OCI-LY1 (cell line): ENCODE results near the gene ASCC1.

Source experiments
- CTCF ChIP-seq: fragments of 200-600 bp; sonication (generic), shearing (Covaris generic); IDR thresholded peaks from 2 replicates; pipeline ENCODE4 v1.5.1; 2017; ENCODE audit warnings: mild to moderate bottlenecking, antibody characterized with exemption, low read length, moderate library complexity, mixed read lengths
- EZH2 ChIP-seq: fragments of 200-600 bp; sonication (generic), shearing (Covaris generic); IDR thresholded peaks from 2 replicates; pipeline ENCODE4 v1.8.0; 2017; ENCODE audit warnings: borderline replicate concordance, mixed run types, mild to moderate bottlenecking, antibody characterized with exemption, low read length, moderate library complexity, mixed read lengths

GRCh38 chr10:72176701-72177100 is 39.4 kb downstream of the ASCC1 start:
- TF ChIP-seq CTCF (no peak), EZH2 (no peak)
